ENCODE data around the gene DMAC2. TPM values are rescaled to one million over a fixed set of nuclear protein-coding genes. Genes with fewer than 3 reads are reported as not detected.
"Not testable (repeated sequence)": the region's sequence is repeated elsewhere in the genome, so short reads cannot be mapped to it uniquely, and the experiment has no call there.

Gene DMAC2
- polyA plus RNA-seq (2013, experiment 1 of 2): 70.4 TPM
- 69.3 TPM for polyA plus RNA-seq (2013, experiment 2 of 2)

DNA sequence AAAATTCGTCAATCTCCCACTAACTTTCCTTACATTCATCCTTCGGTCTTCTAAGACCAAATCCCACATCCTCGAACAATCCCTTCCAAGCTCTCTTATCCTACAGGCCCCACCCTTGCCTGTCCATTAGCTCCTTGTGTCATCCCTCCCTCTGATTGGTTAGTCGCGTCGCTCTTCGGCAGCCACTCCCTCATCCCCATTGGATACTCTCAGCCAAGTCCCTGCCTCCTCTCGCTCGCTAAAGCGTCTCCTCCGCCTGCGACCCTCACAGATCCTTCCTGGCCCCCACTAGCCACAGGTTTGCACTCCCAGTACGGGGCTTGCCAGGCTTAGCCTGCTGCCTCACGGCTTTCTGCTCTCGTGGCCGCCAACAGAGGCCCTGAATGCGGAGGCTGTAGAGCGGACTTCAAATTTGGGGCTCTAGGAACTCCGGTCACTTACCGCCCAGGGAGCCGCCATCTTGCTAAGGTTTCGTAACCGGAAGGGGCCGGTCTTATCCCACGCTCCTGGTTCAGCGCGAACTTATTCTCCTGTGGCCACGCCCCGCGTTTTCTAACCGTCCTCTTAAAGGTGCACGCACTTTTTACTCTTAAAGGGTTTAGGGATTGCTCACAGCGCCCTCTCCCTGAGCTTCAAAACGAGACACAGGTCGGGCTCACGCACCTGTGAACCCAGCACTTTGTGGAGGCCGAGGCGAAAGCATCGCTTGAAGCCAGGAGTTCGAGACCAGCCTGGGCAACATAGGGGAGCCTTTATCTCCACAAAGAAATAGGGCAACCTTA lies at the start of gene DMAC2:
DMAC2 (minus strand) TSS at position 472 of the 782 bp plus-strand sequence; CDS start at position 459, 13 bp downstream.
- Histone ChIP-seq H3K9me3 (ENCODE audit: insufficient read depth, low read depth, low read length) (no peaks in the 10 kb centered on the region), H3K9ac (ENCODE audit: low read depth, low read length) (peak within 1 kb of the TSS; percentile 96), H3K36me3 (ENCODE audit: insufficient read depth, low read length) (peaks cover 12% of the 10 kb centered on the region), H3K27ac (ENCODE audit: low read depth, low read length) (peak within 1 kb of the TSS; percentile 91), H3K27me3 (ENCODE audit: insufficient read depth, low read length) (no peaks in the 10 kb centered on the region), H3K4me3 (ENCODE audit: low read length) (peak within 1 kb of the TSS; percentile 88), H3K4me1 (ENCODE audit: insufficient read depth, low read length) (no peaks in the 10 kb centered on the region)
- WGBS: 2% methylated on average over 40 of the region's 40 CpGs

DNA sequence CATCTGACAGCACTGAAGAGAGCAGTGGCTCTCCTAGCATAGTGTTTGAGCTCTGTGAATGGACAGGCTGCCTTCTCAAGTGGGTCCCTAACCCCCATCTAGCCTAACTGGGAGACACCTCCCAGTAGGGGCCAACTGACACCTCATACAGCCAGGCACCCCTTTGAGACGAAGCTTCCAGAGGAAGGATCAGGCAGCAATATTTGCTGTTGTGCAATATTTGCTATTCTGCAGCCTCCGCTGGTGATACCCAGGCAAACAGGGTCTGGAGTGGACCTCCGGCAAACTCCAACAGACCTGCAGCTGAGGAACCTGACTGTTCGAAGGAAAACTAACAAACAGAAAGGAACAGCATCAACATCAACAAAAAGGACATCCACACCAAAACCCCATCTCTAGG lies 47.2 kb upstream of the DMAC2 start:
- H3K27ac ChIP-seq (ENCODE audit: low read depth, low read length); H3K9ac ChIP-seq (ENCODE audit: low read depth, low read length): not testable (repeated sequence)
- WGBS: 75% methylated on average over 4 of the region's 4 CpGs

DNA sequence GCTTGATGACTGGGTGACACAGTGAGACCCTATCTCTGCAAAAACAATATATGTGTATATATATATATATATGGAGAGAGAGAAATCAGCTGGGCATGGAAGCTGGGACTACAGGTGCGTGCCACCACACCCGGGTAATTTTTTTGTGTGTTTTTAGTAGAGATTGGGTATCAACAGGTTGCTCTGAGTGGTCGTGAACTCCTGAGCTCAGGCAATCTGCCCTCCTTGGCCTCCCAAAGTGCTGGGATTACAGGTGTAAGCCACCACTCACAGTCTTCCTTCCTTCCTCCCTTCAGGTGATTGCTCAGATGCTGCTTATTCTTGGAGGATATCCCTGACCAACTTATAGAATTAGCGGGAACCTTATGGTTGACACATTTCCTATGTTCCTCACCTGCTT lies 45.1 kb upstream of the DMAC2 start:
- H3K4me1 ChIP-seq (ENCODE audit: insufficient read depth, low read length): no peaks in the 10 kb centered on the region
- H3K9ac ChIP-seq (ENCODE audit: low read depth, low read length): no peak overlapping the region
- H3K9me3 ChIP-seq (ENCODE audit: insufficient read depth, low read depth, low read length): peaks cover 45% of the 10 kb centered on the region
- no peaks in the 10 kb centered on the region for H3K27me3 ChIP-seq (ENCODE audit: insufficient read depth, low read length)
- no peaks in the 10 kb centered on the region for H3K36me3 ChIP-seq (ENCODE audit: insufficient read depth, low read length)
- WGBS: 79% methylated on average over 4 of the region's 4 CpGs
- no peak overlapping the region for H3K4me3 ChIP-seq (ENCODE audit: low read length)
- no peak overlapping the region for H3K27ac ChIP-seq (ENCODE audit: low read depth, low read length)

More for the DNA sequence above, 47.2 kb upstream of the DMAC2 start:
- not testable (repeated sequence) for H3K36me3 ChIP-seq (ENCODE audit: insufficient read depth, low read length); H3K4me1 ChIP-seq (ENCODE audit: insufficient read depth, low read length); H3K4me3 ChIP-seq (ENCODE audit: low read length); H3K27me3 ChIP-seq (ENCODE audit: insufficient read depth, low read length)
- peaks cover 35% of the 10 kb centered on the region for H3K9me3 ChIP-seq (ENCODE audit: insufficient read depth, low read depth, low read length)

DNA sequence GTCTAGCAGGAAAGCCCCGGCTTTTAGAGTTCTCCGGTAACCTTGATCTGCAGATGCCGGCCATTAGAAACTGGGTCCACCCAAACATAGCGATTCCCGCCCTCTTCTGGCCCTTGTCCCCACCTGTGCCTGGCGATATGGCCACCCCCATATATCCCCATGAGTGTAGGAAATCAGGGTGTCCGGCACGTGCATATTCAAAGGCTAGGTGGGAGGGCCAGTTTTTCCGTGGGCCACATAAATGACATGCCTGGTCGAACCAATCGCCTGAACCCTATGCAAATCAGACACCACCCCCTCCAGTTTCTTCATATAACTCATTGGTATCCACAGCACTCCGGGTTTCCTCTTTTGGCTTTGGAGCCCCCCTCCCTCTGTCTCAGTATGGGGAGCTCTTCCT lies 40.6 kb upstream of the DMAC2 start:
- H3K9ac ChIP-seq (ENCODE audit: low read depth, low read length): no peak overlapping the region
- no peaks in the 10 kb centered on the region for H3K4me1 ChIP-seq (ENCODE audit: insufficient read depth, low read length)
- peaks cover 41% of the 10 kb centered on the region for H3K9me3 ChIP-seq (ENCODE audit: insufficient read depth, low read depth, low read length)
- no peaks in the 10 kb centered on the region for H3K36me3 ChIP-seq (ENCODE audit: insufficient read depth, low read length)
- H3K27me3 ChIP-seq (ENCODE audit: insufficient read depth, low read length): no peaks in the 10 kb centered on the region
- WGBS: 85% methylated on average over 12 of the region's 12 CpGs
- H3K4me3 ChIP-seq (ENCODE audit: low read length): no peak overlapping the region
- H3K27ac ChIP-seq (ENCODE audit: low read depth, low read length): no peak overlapping the region

DNA sequence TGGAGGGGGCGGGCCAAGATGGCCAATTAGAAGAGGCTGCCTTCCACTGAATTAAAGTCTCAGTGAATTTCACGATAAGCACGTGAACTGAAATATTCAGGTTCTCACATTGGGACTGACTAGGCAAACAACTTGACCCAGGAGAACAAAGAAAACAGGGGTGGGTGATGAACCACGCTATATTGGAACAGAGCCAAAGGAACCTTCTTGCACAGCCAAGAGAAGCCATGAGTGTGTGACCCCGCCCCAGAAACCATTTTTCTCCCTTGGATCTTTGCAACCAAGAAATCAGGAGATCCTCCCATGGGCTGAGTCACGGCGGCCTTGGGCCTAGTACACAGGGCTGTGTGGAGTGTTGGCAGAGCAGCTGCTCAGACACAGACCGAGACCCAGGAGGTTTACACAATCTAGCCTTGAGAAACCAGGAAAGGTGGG lies 40.1 kb upstream of the DMAC2 start:
- Histone ChIP-seq H3K4me1 (ENCODE audit: insufficient read depth, low read length) (no peaks in the 10 kb centered on the region), H3K9me3 (ENCODE audit: insufficient read depth, low read depth, low read length) (peaks cover 38% of the 10 kb centered on the region), H3K27ac (ENCODE audit: low read depth, low read length) (no peak overlapping the region), H3K36me3 (ENCODE audit: insufficient read depth, low read length) (no peaks in the 10 kb centered on the region), H3K27me3 (ENCODE audit: insufficient read depth, low read length) (no peaks in the 10 kb centered on the region), H3K4me3 (ENCODE audit: low read length) (no peak overlapping the region), H3K9ac (ENCODE audit: low read depth, low read length) (no peak overlapping the region)
- 88% methylated on average over 8 of the region's 8 CpGs for WGBS

DNA sequence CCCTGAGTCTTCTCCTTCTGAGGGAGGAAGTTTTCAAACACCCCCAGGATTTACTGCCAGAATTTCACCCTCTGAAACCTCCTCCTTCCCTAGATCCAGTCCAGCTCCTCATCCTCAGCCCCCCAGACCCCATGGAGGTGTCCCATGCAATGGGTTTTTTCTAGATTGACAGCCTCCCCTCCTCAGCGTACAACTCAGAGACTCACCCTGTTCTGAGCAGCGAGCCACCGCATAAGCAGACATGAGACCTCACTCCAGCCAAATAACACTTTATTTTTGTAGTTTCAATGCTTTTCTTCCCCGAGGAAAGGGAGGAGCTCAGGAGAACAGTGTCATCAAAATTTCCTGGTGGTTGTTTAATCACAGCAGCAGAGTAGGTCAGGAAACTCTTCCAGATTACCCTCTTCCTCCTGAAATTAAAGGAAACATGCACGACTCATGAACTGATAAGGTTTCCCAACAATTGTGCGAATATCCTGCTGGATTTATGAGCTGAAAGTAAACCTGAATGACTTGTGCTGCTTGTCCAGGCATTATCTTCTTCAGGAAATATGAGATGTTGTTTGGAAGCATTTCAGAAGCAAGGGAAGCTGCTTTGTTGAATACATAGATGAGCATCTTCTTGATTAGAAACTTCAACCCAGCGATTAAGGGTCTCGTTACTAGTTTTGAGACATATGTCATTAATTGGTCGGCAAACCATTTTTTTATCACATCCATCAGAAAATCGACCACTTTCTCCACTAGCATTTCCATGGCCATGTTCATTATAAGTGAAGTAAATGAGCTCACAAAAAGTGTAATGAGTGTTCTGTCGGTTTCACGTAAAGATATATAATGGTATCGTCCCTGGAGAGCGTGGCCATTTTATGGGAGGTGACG lies 39.4 kb upstream of the DMAC2 start:
- H3K36me3 ChIP-seq (ENCODE audit: insufficient read depth, low read length): no peaks in the 10 kb centered on the region
- no peak overlapping the region for H3K27ac ChIP-seq (ENCODE audit: low read depth, low read length)
- H3K4me1 ChIP-seq (ENCODE audit: insufficient read depth, low read length): no peaks in the 10 kb centered on the region
- WGBS: 84% methylated on average over 15 of the region's 15 CpGs
- H3K27me3 ChIP-seq (ENCODE audit: insufficient read depth, low read length): no peaks in the 10 kb centered on the region
- H3K9me3 ChIP-seq (ENCODE audit: insufficient read depth, low read depth, low read length): peaks cover 32% of the 10 kb centered on the region
- H3K4me3 ChIP-seq (ENCODE audit: low read length): no peak overlapping the region
- no peak overlapping the region for H3K9ac ChIP-seq (ENCODE audit: low read depth, low read length)

DNA sequence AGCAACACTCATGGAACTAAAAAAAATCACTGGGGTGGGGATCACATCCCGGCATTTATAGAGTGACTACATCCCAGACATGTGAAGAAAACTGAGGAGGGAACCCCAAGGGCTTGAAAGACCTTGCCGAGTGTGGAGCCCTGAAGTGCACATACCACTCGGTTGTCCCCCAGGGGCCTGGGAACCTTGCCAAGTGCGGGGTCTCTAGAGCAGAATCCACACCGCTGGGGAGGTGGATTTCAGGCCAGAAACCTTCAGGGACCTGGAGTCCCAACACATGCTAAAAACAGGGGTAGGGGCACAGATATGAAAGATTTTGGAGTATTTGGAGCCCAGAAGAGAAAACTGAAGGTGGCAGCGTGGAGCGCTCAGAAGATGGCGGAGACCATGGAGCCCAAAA lies 38.5 kb upstream of the DMAC2 start:
- H3K4me3 ChIP-seq (ENCODE audit: low read length): no peak overlapping the region
- H3K27ac ChIP-seq (ENCODE audit: low read depth, low read length): no peak overlapping the region
- 72% methylated on average over 8 of the region's 8 CpGs for WGBS
- no peak overlapping the region for H3K9ac ChIP-seq (ENCODE audit: low read depth, low read length)
- H3K9me3 ChIP-seq (ENCODE audit: insufficient read depth, low read depth, low read length): peaks cover 28% of the 10 kb centered on the region
- no peaks in the 10 kb centered on the region for H3K4me1 ChIP-seq (ENCODE audit: insufficient read depth, low read length)
- no peaks in the 10 kb centered on the region for H3K27me3 ChIP-seq (ENCODE audit: insufficient read depth, low read length)
- no peaks in the 10 kb centered on the region for H3K36me3 ChIP-seq (ENCODE audit: insufficient read depth, low read length)

DNA sequence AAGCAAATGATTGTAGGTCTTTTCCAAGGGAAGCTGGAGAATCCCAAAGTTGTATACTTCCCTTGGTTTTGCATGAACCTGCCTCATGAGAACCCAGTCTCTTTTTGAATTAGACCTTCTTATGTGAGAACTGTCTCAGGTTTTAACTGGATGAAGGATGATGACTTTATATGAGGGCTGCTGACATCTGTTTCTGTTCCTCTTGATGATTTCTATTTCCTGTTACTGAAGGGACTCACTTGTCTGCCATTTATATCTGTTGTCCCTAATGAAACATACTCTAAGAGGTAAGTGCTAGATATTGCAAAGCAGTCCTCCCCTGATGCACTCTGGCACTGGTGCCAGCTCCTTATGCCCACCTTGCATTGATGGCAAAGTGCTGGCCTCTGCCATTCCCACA lies 36.9 kb upstream of the DMAC2 start:
- Histone ChIP-seq H3K9ac (ENCODE audit: low read depth, low read length) (no peak overlapping the region), H3K27ac (ENCODE audit: low read depth, low read length) (no peak overlapping the region), H3K4me1 (ENCODE audit: insufficient read depth, low read length) (no peaks in the 10 kb centered on the region), H3K27me3 (ENCODE audit: insufficient read depth, low read length) (no peaks in the 10 kb centered on the region), H3K36me3 (ENCODE audit: insufficient read depth, low read length) (no peaks in the 10 kb centered on the region), H3K4me3 (ENCODE audit: low read length) (no peak overlapping the region), H3K9me3 (ENCODE audit: insufficient read depth, low read depth, low read length) (peaks cover 21% of the 10 kb centered on the region)

DNA sequence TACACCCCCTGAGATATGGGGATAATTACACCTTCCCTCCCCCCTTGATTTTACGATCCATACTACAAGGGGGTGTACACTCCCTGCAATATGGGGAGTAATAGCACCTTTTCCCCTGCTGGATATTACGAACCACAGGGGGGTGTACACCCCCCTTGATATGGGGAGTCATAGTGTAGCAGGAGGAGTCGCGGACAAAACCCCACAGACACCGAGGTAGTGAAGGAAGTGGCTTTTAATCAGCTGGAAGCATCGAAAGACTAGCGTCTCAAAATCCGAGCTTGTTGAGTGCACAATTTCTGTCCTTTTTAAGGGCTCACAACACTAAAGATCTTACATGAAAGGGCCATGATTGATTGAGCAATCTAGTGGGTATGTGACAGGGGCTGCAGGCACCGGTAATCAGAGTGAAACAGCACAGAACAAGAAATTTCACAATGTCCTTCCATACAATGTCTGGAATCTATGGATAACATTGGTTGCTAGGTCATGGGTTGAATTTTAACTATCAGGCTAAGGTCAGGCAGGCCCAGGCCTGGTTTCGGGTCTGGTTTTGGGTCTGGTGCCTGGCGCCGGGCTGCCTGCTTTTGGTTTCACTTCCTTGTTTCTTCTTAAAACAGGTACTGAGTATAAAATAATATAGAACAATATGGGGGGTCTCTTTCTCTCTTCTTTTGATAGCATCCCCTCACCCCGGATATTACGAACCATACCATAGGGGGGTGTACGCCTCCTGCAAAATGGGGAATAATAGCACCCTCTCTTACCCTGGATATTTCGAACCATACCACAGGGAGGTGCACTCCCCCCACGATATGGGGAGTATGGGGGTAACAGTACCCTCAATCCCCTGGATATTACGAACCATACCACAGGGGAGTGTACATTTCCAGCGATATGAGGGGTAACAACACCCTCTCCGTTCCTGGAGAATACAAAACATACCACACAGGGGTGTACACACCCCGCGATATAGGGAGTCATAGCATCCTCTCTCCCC lies 23.8 kb upstream of the DMAC2 start:
- not testable (repeated sequence) for H3K27me3 ChIP-seq (ENCODE audit: insufficient read depth, low read length); H3K27ac ChIP-seq (ENCODE audit: low read depth, low read length); H3K9ac ChIP-seq (ENCODE audit: low read depth, low read length); H3K36me3 ChIP-seq (ENCODE audit: insufficient read depth, low read length); H3K4me1 ChIP-seq (ENCODE audit: insufficient read depth, low read length); H3K4me3 ChIP-seq (ENCODE audit: low read length)
- WGBS: 87% methylated on average over 17 of the region's 22 CpGs
- peaks cover 30% of the 10 kb centered on the region for H3K9me3 ChIP-seq (ENCODE audit: insufficient read depth, low read depth, low read length)

DNA sequence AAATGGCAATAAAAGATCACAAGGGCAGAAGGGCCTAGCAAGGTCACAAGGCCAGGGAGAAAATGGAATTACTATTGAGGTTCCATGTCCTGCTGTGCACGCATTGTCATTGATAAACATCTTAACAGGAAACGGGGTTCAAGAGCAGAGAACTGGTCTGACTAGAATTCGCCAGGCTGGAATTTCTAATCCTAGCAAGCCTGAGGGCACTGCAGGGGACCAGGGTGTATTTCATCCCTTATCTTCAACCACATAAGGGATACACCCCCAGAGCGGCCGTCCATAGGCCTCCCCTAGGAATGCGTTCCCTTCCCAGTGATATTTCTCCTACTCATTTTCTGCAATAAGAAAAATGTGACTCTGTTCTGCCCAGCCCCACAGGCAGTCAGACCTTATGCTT lies 22.8 kb upstream of the DMAC2 start:
- WGBS: 75% methylated on average over 6 of the region's 6 CpGs
- Histone ChIP-seq H3K27ac (ENCODE audit: low read depth, low read length) (no peak overlapping the region), H3K4me1 (ENCODE audit: insufficient read depth, low read length) (no peaks in the 10 kb centered on the region), H3K27me3 (ENCODE audit: insufficient read depth, low read length) (peaks cover 4% of the 10 kb centered on the region; the same call in 1 of the 2 replicates), H3K9ac (ENCODE audit: low read depth, low read length) (no peak overlapping the region), H3K9me3 (ENCODE audit: insufficient read depth, low read depth, low read length) (peaks cover 30% of the 10 kb centered on the region), H3K36me3 (ENCODE audit: insufficient read depth, low read length) (no peaks in the 10 kb centered on the region), H3K4me3 (ENCODE audit: low read length) (no peak overlapping the region)
